ENCODE measurements around the gene POLE. TPM values are rescaled to one million over a fixed set of nuclear protein-coding genes. Genes with fewer than 3 reads are reported as not detected.

Gene POLE
- total RNA-seq, 1 donor from 2014 or later = 174 TPM

GRCh38 chr12:132720606-132721345, 33.6 kb upstream of the POLE start:
- Mint-ChIP-seq H3K4me3 (peak overlapping the region; percentile 27), H3K9me3 (no peaks in the 10 kb centered on the region), H3K27ac (ENCODE audit: unreplicated experiment) (no peak overlapping the region), H3K4me1 (no peaks in the 10 kb centered on the region), H3K27me3 (ENCODE audit: low read depth) (no peaks in the 10 kb centered on the region), H3K36me3 (ENCODE audit: low read depth) (peaks cover 1% of the 10 kb centered on the region)
- no peak for DNase-seq (ENCODE audit: low read depth, low spot score)
- no peak for TF ChIP-seq CTCF (conservative IDR thresholded peaks at IDR 0.05)

GRCh38 chr12:132719954-132720324, 32.8 kb upstream of the POLE start:
- no peak for DNase-seq (ENCODE audit: low read depth, low spot score)
- TF ChIP-seq CTCF (conservative IDR thresholded peaks at IDR 0.05) = no peak
- no peaks in the 10 kb centered on the region for H3K4me1 Mint-ChIP-seq
- H3K27ac Mint-ChIP-seq (ENCODE audit: unreplicated experiment) = peak overlapping the region; percentile 27
- no peaks in the 10 kb centered on the region for H3K36me3 Mint-ChIP-seq (ENCODE audit: low read depth)
- H3K4me3 Mint-ChIP-seq = no peak overlapping the region
- H3K27me3 Mint-ChIP-seq (ENCODE audit: low read depth) = no peaks in the 10 kb centered on the region
- H3K9me3 Mint-ChIP-seq = no peaks in the 10 kb centered on the region

GRCh38 chr12:132719141-132719953, 32.2 kb upstream of the POLE start:
- no peak for TF ChIP-seq CTCF (conservative IDR thresholded peaks at IDR 0.05)
- Mint-ChIP-seq H3K27ac (ENCODE audit: unreplicated experiment) (no peak overlapping the region), H3K36me3 (ENCODE audit: low read depth) (peaks cover 4% of the 10 kb centered on the region), H3K9me3 (no peaks in the 10 kb centered on the region), H3K4me3 (peak overlapping the region; percentile 44), H3K4me1 (no peaks in the 10 kb centered on the region), H3K27me3 (ENCODE audit: low read depth) (no peaks in the 10 kb centered on the region)
- DNase-seq (ENCODE audit: low read depth, low spot score) = no peak

GRCh38 chr12:132718644-132719043, 31.5 kb upstream of the POLE start:
- Mint-ChIP-seq H3K4me3 (no peak overlapping the region), H3K27ac (ENCODE audit: unreplicated experiment) (no peak overlapping the region), H3K4me1 (no peaks in the 10 kb centered on the region), H3K27me3 (ENCODE audit: low read depth) (no peaks in the 10 kb centered on the region), H3K9me3 (no peaks in the 10 kb centered on the region), H3K36me3 (ENCODE audit: low read depth) (peaks cover 4% of the 10 kb centered on the region)
- TF ChIP-seq CTCF (conservative IDR thresholded peaks at IDR 0.05) = no peak
- DNase-seq (ENCODE audit: low read depth, low spot score) = no peak

GRCh38 chr12:132717531-132718387, 30.6 kb upstream of the POLE start:
- TF ChIP-seq CTCF (conservative IDR thresholded peaks at IDR 0.05) = no peak
- Mint-ChIP-seq H3K36me3 (ENCODE audit: low read depth) (peaks cover 4% of the 10 kb centered on the region), H3K27ac (ENCODE audit: unreplicated experiment) (no peak overlapping the region), H3K9me3 (no peaks in the 10 kb centered on the region), H3K27me3 (ENCODE audit: low read depth) (no peaks in the 10 kb centered on the region), H3K4me3 (peak overlapping the region; percentile 65), H3K4me1 (peaks cover 3% of the 10 kb centered on the region)
- DNase-seq (ENCODE audit: low read depth, low spot score) = no peak

All from neural crest cell (in vitro differentiated cells).